HepG2 (cell line): ENCODE results near the gene OR6S1. TPM values are rescaled to one million over a fixed set of nuclear protein-coding genes. Genes with fewer than 3 reads are reported as not detected.

Source experiments
- ATAC-seq: fragments of 200-7000 bp; cut with Tn5 transposase; 3 replicates; pipeline ENCODE4 v1.9.1; 2020; ENCODE audit warnings: mild to moderate bottlenecking, moderate library complexity
- BruUV-seq: library from RNA; stranded (reverse); fragments of 400-500 nt; replicated peaks from 2 replicates; lab custom pipeline; 2021; lab: Mats Ljungman, UMichigan
- CTCF ChIA-PET: fragments of 300-600 bp; formaldehyde crosslinking; extraction: SDS; loops from one replicate; lab custom pipeline; 2021; ENCODE audit warnings: low total read pairs, inconsistent platforms, low intra/inter-chr PET ratio; lab: Yijun Ruan, JAX
- POLR2A ChIA-PET: fragments of 350-600 bp; sonication (Branson Sonifier 250); formaldehyde crosslinking; loops from one replicate; lab custom pipeline; 2020; ENCODE audit warnings: antibody characterized with exemption, inconsistent platforms; lab: Yijun Ruan, JAX
- DNase-seq: peaks from one replicate; pipeline ENCODE4 v3.0.0-alpha.2; 2015; ENCODE audit warnings: low spot score
- FAIRE-seq: peaks from 3 replicates; lab custom pipeline; 2011; peaks lifted over from hg19 to GRCh38; lab: Jason Lieb, UNC
- H2AFZ ChIP-seq: one replicate; pipeline ENCODE4 v1.6.1; 2011; ENCODE audit warnings: low read length, inconsistent platforms
- H3K27ac ChIP-seq: fragments of 300-600 bp; 3 replicates; pipeline ENCODE4 v1.8.0; 2011; ENCODE audit warnings: mixed run types, mild to moderate bottlenecking, mixed read lengths, low read length, inconsistent platforms; ENCODE audit not compliant: insufficient read depth; ENCODE audit errors: extremely low read length
- H3K27me3 ChIP-seq, 2 experiments: fragments of 200-600 bp in 1 of 2; 2 replicates in 1 of 2; 3 replicates in 1 of 2; pipeline versions ENCODE4 v1.6.0 to v1.8.0; 2011; ENCODE audit warnings: low read length in 2 of 2, mild to moderate bottlenecking in 2 of 2, moderate library complexity in 2 of 2, inconsistent platforms in 1 of 2; ENCODE audit not compliant: insufficient read depth in 2 of 2, control insufficient read depth in 1 of 2
- H3K36me3 ChIP-seq, 2 experiments: fragments of 200-600 bp in 1 of 2; replicated peaks in 1 of 2; 2 replicates in 1 of 2; 3 replicates in 1 of 2; pipeline versions ENCODE4 v1.5.1 to v1.8.0; 2011; ENCODE audit warnings: low read length in 2 of 2, inconsistent platforms in 1 of 2; ENCODE audit not compliant: insufficient read depth in 2 of 2, control insufficient read depth in 1 of 2
- H3K4me1 ChIP-seq: 2 replicates; pipeline ENCODE4 v1.5.1; 2012; ENCODE audit warnings: low read length, inconsistent platforms; ENCODE audit not compliant: insufficient read depth
- H3K4me2 ChIP-seq: 2 replicates; pipeline ENCODE4 v1.6.0; 2011; ENCODE audit warnings: low read depth, low read length, inconsistent platforms
- H3K4me3 ChIP-seq, 3 experiments: fragments of 200-600 bp in 1 of 3; sonication (generic), shearing (Covaris generic) in 1 of 3; replicated peaks in 1 of 3; 2 replicates each; pipeline ENCODE4 v1.5.1; 2011 to 2016; ENCODE audit warnings: low read length in 3 of 3, inconsistent platforms in 2 of 3, low read depth in 2 of 3, mild to moderate bottlenecking in 2 of 3, control low read depth in 1 of 3, mixed read lengths in 1 of 3; ENCODE audit not compliant: insufficient read depth in 1 of 3
- H3K79me2 ChIP-seq: one replicate; pipeline ENCODE4 v1.6.1; 2011; ENCODE audit warnings: low read length, inconsistent platforms; ENCODE audit not compliant: insufficient read depth
- H3K9ac ChIP-seq: 2 replicates; pipeline ENCODE4 v1.6.0; 2011; ENCODE audit warnings: mild to moderate bottlenecking, low read depth, low read length, inconsistent platforms; ENCODE audit not compliant: insufficient read depth
- H3K9me3 ChIP-seq: 2 replicates; pipeline ENCODE4 v1.5.1; 2012; ENCODE audit warnings: mild to moderate bottlenecking, low read length
- H4K20me1 ChIP-seq: 2 replicates; pipeline ENCODE4 v1.6.0; 2011; ENCODE audit warnings: inconsistent platforms, mild to moderate bottlenecking, low read length, moderate library complexity; ENCODE audit not compliant: insufficient read depth
- GATAD2A ChIP-seq: IDR thresholded peaks from 2 replicates; pipeline ENCODE4 v1.6.1; 2016
- GZF1 ChIP-seq: sonication (generic); formaldehyde crosslinking; IDR thresholded peaks from 2 replicates; pipeline ENCODE4 v1.5.1; 2020; ENCODE audit warnings: mild to moderate bottlenecking, missing genetic modification reagents
- MAF1 ChIP-seq: sonication (generic); formaldehyde crosslinking; IDR thresholded peaks from 2 replicates; pipeline ENCODE4 v1.5.0; 2020; ENCODE audit warnings: missing genetic modification reagents, borderline replicate concordance
- NFE2L1 ChIP-seq: sonication (generic); formaldehyde crosslinking; IDR thresholded peaks from 2 replicates; pipeline ENCODE4 v1.4.0; 2020; ENCODE audit warnings: missing genetic modification reagents, mild to moderate bottlenecking, borderline replicate concordance
- NPAS2 ChIP-seq: sonication (generic); formaldehyde crosslinking; IDR thresholded peaks from 2 replicates; pipeline ENCODE4 v1.8.0; 2022; ENCODE audit warnings: mild to moderate bottlenecking, missing genetic modification reagents, borderline replicate concordance
- NR2F2 ChIP-seq: IDR thresholded peaks from 2 replicates; pipeline ENCODE4 v1.6.1; 2012; ENCODE audit warnings: low read depth, inconsistent platforms, borderline replicate concordance
- SAFB2 ChIP-seq: sonication (generic); formaldehyde crosslinking; IDR thresholded peaks from 2 replicates; pipeline ENCODE4 v1.5.1; 2020; ENCODE audit warnings: missing genetic modification reagents, low read depth, mild to moderate bottlenecking, borderline replicate concordance
- SP2 ChIP-seq: sonication (generic); formaldehyde crosslinking; IDR thresholded peaks from 2 replicates; pipeline ENCODE4 v1.5.1; 2020; ENCODE audit warnings: mild to moderate bottlenecking, missing genetic modification reagents
- ZBTB1 ChIP-seq: sonication (generic); formaldehyde crosslinking; IDR thresholded peaks from 2 replicates; pipeline ENCODE4 v1.4.0; 2020; ENCODE audit warnings: missing genetic modification reagents, borderline replicate concordance
- ZNF337 ChIP-seq: sonication (generic); formaldehyde crosslinking; IDR thresholded peaks from 2 replicates; pipeline ENCODE4 v1.5.1; 2020; ENCODE audit warnings: missing genetic modification reagents, low read depth, mild to moderate bottlenecking, borderline replicate concordance
- ZNF552 ChIP-seq: sonication (generic); formaldehyde crosslinking; IDR thresholded peaks from 2 replicates; pipeline ENCODE4 v1.9.0; 2022; ENCODE audit warnings: missing genetic modification reagents, mild to moderate bottlenecking, borderline replicate concordance
- ZNF782 ChIP-seq: sonication (generic); formaldehyde crosslinking; IDR thresholded peaks from 2 replicates; pipeline ENCODE4 v1.4.0; 2020; ENCODE audit warnings: missing genetic modification reagents, mild to moderate bottlenecking, borderline replicate concordance
- WGBS: methylation state at CpG from one replicate; pipeline ENCODE4 v1.1.6; 2017; ENCODE audit warnings: low lambda C conversion rate; 5-methylcytosine and 5-hydroxymethylcytosine counted together
- in situ Hi-C: cut with HindIII; loops from 2 replicates; pipeline ENCODE4 v1.10.0; 2017; ENCODE audit warnings: low pct_unique_long_range_greater_than_20kb; ENCODE audit not compliant: extremely low pct_ligation_motif_present
- intact Hi-C: fragments of 100-400 bp; cut with micrococcal nuclease; formaldehyde crosslinking; loops from one replicate; pipeline ENCODE4 v1.10.0; 2022; ENCODE audit not compliant: unreplicated experiment
- polyA plus RNA-seq, 8 experiments: library from polyadenylated mRNA; depleted of rRNA in 3 of 8; stranded (reverse) in 7 of 8; unstranded in 1 of 8; fragments of >200 nt; fragmentation: Illumina TruSeq in 4 of 8; extraction: Trizol in 4 of 8; gene quantifications; 2 replicates each; pipeline versions ENCODE4 v1.2.1 to v1.2.3, GENCODE V29; 2011 to 2016; ENCODE audit warnings: low read depth in 4 of 8, missing spikeins in 1 of 8, mixed read lengths in 1 of 8; ENCODE audit not compliant: insufficient read depth in 1 of 8
- total RNA-seq, 5 experiments: library from RNA; depleted of rRNA; stranded (reverse); fragments of >200 nt; fragmentation: Illumina TruSeq; extraction: Trizol; gene quantifications; 2 replicates each; pipeline ENCODE4 v1.2.3, GENCODE V29; 2016; ENCODE audit warnings: low read depth in 1 of 5
- TF ChIP-seq, protein P1 (sequence below): IDR thresholded peaks from 2 replicates; pipeline ENCODE4 v1.6.1; 2016; ENCODE audit warnings: low read depth, missing genetic modification reagents, missing compliant biosample characterization
- TF ChIP-seq, protein P2 (sequence below): sonication (generic); formaldehyde crosslinking; IDR thresholded peaks from 2 replicates; pipeline ENCODE4 v1.8.1; 2023; ENCODE audit warnings: mild to moderate bottlenecking, missing genetic modification reagents, borderline replicate concordance
- TF ChIP-seq, protein P3 (sequence below): sonication (generic); formaldehyde crosslinking; IDR thresholded peaks from 2 replicates; pipeline ENCODE4; 2020; ENCODE audit warnings: missing genetic modification reagents, mild to moderate bottlenecking, borderline replicate concordance

The OR6S1 gene
- total and polyA plus RNA-seq, 2 of the 13 experiments (the other 11 are each of a cell fraction or from before 2014, with no cell fraction given) = 0.09 TPM; not detected in 1

DNA sequence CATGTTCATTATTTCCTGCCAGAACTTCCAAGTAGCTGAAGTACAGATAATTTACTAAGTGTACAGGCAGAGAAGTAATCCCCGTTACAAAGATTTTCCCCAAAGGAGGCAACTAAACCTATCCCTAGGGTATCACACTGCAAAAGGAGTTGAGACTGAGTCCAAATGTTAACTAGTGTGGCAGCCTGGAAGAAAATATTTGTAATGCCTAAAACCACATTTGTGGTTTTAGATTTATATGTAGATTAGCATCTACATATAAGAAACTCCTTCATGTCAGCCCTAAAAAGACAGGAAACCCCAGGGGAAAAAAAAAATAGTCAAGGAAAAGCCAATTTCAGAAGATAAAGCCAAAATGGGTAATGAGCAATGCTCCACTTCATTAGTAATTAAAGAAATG is 48.9 kb downstream of the OR6S1 start (continued):
- no peak for TF ChIP-seq SAFB2 (CRISPR knock-in tag)

DNA sequence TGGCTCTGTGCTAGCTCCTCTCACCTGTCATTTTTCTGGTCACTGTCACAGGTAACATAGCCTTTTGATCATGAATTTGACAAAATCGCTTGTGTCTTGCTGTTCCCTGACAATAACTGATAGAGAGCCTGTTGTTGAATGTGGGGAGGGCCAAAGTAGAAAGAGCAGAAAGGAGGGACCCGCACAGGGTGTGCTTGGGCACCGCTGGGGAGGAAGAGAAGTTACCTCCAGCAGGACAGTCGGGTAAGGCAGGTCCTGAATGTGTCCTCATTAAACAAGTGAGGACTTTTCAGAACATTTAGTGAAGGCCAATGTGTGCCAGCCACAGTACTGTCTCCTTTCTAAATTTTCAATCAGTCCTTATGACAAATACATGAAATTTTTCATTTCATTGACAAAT is 50.3 kb downstream of the OR6S1 start, which contains the start of gene RNASE12:
RNASE12 (minus strand) TSS at position 142 of the 400 bp plus-strand sequence. CDS start 653 bp downstream, outside the sequence.
- Histone ChIP-seq H3K79me2 (no peaks in the 10 kb centered on the region), H3K4me1 (no peaks in the 10 kb centered on the region), H3K9me3 (no peaks in the 10 kb centered on the region), H3K36me3 (no peaks in the 10 kb centered on the region), H2AFZ (no peak within 1 kb of the TSS), H3K9ac (no peak within 1 kb of the TSS), H3K27me3 (peaks cover 0 to 17% of the 10 kb centered on the region in 2 experiments; a peak in 2 of 5 replicates), H3K4me3 (no peak within 1 kb of the TSS), H4K20me1 (no peaks in the 10 kb centered on the region), H3K27ac (no peak within 1 kb of the TSS), H3K4me2 (no peak within 1 kb of the TSS)
- ChIA-PET POLR2A (no interaction called here), CTCF (no interaction called here)
- FAIRE-seq (no peak), ATAC-seq (peak; percentile 48; the same call in 2 of the 3 replicates), DNase-seq (no peak)
- in situ Hi-C loops (no loop called here), intact Hi-C loops (no loop called here)
- WGBS = 7% methylated on average over 4 of the region's 4 CpGs
- BruUV-seq = no TSS peak
- TF ChIP-seq, protein P1, sequence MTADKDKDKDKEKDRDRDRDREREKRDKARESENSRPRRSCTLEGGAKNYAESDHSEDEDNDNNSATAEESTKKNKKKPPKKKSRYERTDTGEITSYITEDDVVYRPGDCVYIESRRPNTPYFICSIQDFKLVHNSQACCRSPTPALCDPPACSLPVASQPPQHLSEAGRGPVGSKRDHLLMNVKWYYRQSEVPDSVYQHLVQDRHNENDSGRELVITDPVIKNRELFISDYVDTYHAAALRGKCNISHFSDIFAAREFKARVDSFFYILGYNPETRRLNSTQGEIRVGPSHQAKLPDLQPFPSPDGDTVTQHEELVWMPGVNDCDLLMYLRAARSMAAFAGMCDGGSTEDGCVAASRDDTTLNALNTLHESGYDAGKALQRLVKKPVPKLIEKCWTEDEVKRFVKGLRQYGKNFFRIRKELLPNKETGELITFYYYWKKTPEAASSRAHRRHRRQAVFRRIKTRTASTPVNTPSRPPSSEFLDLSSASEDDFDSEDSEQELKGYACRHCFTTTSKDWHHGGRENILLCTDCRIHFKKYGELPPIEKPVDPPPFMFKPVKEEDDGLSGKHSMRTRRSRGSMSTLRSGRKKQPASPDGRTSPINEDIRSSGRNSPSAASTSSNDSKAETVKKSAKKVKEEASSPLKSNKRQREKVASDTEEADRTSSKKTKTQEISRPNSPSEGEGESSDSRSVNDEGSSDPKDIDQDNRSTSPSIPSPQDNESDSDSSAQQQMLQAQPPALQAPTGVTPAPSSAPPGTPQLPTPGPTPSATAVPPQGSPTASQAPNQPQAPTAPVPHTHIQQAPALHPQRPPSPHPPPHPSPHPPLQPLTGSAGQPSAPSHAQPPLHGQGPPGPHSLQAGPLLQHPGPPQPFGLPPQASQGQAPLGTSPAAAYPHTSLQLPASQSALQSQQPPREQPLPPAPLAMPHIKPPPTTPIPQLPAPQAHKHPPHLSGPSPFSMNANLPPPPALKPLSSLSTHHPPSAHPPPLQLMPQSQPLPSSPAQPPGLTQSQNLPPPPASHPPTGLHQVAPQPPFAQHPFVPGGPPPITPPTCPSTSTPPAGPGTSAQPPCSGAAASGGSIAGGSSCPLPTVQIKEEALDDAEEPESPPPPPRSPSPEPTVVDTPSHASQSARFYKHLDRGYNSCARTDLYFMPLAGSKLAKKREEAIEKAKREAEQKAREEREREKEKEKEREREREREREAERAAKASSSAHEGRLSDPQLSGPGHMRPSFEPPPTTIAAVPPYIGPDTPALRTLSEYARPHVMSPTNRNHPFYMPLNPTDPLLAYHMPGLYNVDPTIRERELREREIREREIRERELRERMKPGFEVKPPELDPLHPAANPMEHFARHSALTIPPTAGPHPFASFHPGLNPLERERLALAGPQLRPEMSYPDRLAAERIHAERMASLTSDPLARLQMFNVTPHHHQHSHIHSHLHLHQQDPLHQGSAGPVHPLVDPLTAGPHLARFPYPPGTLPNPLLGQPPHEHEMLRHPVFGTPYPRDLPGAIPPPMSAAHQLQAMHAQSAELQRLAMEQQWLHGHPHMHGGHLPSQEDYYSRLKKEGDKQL = no peak
- TF ChIP-seq ZNF337 (no peak), NFE2L1 (CRISPR knock-in tag) (no peak), SP2 (no peak), ZBTB1 (CRISPR knock-in tag) (no peak), MAF1 (no peak), GZF1 (CRISPR knock-in tag) (no peak), GATAD2A (CRISPR knock-in tag) (no peak), NPAS2 (no peak), ZNF552 (no peak), ZNF782 (CRISPR knock-in tag) (no peak), NR2F2 (no peak)
- TF ChIP-seq, protein P2, sequence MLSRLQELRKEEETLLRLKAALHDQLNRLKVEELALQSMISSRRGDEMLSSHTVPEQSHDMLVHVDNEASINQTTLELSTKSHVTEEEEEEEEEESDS (CRISPR knock-in tag) = no peak
- TF ChIP-seq, protein P3, sequence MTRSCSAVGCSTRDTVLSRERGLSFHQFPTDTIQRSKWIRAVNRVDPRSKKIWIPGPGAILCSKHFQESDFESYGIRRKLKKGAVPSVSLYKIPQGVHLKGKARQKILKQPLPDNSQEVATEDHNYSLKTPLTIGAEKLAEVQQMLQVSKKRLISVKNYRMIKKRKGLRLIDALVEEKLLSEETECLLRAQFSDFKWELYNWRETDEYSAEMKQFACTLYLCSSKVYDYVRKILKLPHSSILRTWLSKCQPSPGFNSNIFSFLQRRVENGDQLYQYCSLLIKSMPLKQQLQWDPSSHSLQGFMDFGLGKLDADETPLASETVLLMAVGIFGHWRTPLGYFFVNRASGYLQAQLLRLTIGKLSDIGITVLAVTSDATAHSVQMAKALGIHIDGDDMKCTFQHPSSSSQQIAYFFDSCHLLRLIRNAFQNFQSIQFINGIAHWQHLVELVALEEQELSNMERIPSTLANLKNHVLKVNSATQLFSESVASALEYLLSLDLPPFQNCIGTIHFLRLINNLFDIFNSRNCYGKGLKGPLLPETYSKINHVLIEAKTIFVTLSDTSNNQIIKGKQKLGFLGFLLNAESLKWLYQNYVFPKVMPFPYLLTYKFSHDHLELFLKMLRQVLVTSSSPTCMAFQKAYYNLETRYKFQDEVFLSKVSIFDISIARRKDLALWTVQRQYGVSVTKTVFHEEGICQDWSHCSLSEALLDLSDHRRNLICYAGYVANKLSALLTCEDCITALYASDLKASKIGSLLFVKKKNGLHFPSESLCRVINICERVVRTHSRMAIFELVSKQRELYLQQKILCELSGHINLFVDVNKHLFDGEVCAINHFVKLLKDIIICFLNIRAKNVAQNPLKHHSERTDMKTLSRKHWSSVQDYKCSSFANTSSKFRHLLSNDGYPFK (CRISPR knock-in tag) = no peak
